GM12878 (cell line): ENCODE measurements around the gene CCL7. TPM values are rescaled to one million over a fixed set of nuclear protein-coding genes. Genes with fewer than 3 reads are reported as not detected.

Experiments used
- ATAC-seq: fragments of 200-7000 bp; cut with Tn5 transposase; 3 replicates; pipeline ENCODE4 v1.9.1; 2020; ENCODE audit warnings: mild to moderate bottlenecking, moderate library complexity
- BruUV-seq: library from RNA; stranded (reverse); fragments of 400-500 nt; replicated peaks from 2 replicates; lab custom pipeline; 2021; lab: Mats Ljungman, UMichigan
- CTCF ChIA-PET: fragments of 300-600 bp; sonication (Branson Sonifier 250); formaldehyde crosslinking; extraction: SDS; loops from one replicate; lab custom pipeline; 2021; ENCODE audit warnings: inconsistent platforms; lab: Yijun Ruan, JAX
- POLR2A ChIA-PET: fragments of 350-600 bp; formaldehyde crosslinking; extraction: SDS; loops from one replicate; lab custom pipeline; 2021; ENCODE audit warnings: inconsistent platforms; lab: Charles Lee
- RAD21 ChIA-PET: fragments of 300-600 bp; sonication (Branson Sonifier 250); formaldehyde crosslinking; loops from one replicate; lab custom pipeline; 2023; ENCODE audit warnings: antibody characterized with exemption; ENCODE audit not compliant: unreplicated experiment; lab: Charles Lee
- SMC1A ChIA-PET: fragments of 300-600 bp; sonication (Branson Sonifier 250); formaldehyde crosslinking; loops from one replicate; lab custom pipeline; 2023; ENCODE audit not compliant: unreplicated experiment, uncharacterized antibody; lab: Charles Lee
- DNase-seq: peaks from one replicate; pipeline ENCODE4 v3.0.0-alpha.2; 2011; ENCODE audit warnings: low read depth, low spot score
- FAIRE-seq: peaks from 3 replicates; lab custom pipeline; 2011; peaks lifted over from hg19 to GRCh38; lab: Jason Lieb, UNC
- H2AFZ ChIP-seq: 2 replicates; pipeline ENCODE4 v1.6.0; 2011; ENCODE audit warnings: low read depth, low read length, control low read depth; ENCODE audit not compliant: control insufficient read depth
- H3K27ac ChIP-seq: 2 replicates; pipeline ENCODE4 v1.5.1; 2011; ENCODE audit warnings: control low read depth; ENCODE audit not compliant: control insufficient read depth, insufficient read depth
- H3K27me3 ChIP-seq, 2 experiments: replicated peaks in 1 of 2; 2 replicates each; pipeline versions ENCODE4 v1.6.0 to v1.6.1; 2011; ENCODE audit warnings: low read length in 1 of 2; ENCODE audit not compliant: control insufficient read depth in 2 of 2, insufficient read depth in 2 of 2
- H3K36me3 ChIP-seq, 2 experiments: 2 replicates each; pipeline ENCODE4 v1.5.1; 2011; ENCODE audit warnings: low read length in 1 of 2; ENCODE audit not compliant: control insufficient read depth in 2 of 2, insufficient read depth in 2 of 2
- H3K4me1 ChIP-seq: 2 replicates; pipeline ENCODE4 v1.6.1; 2011; ENCODE audit warnings: mild to moderate bottlenecking, low read length, moderate library complexity, mixed read lengths; ENCODE audit not compliant: control insufficient read depth, insufficient read depth
- H3K4me2 ChIP-seq: 2 replicates; pipeline ENCODE4 v1.6.0; 2011; ENCODE audit warnings: control low read depth; ENCODE audit not compliant: control insufficient read depth, insufficient read depth
- H3K4me3 ChIP-seq: fragments of 200-600 bp; sonication (generic); 2 replicates; pipeline ENCODE4 v1.5.1; 2016
- H3K79me2 ChIP-seq: 2 replicates; pipeline ENCODE4 v1.6.0; 2011; ENCODE audit warnings: low read length; ENCODE audit not compliant: control insufficient read depth, insufficient read depth
- H3K9ac ChIP-seq: 2 replicates; pipeline ENCODE4 v1.8.0; 2011; ENCODE audit warnings: low read length, control low read depth, mixed read lengths; ENCODE audit not compliant: control insufficient read depth, insufficient read depth
- H3K9me3 ChIP-seq: replicated peaks from 3 replicates; pipeline ENCODE4 v1.5.1; 2011; ENCODE audit warnings: mild to moderate bottlenecking, low read length; ENCODE audit not compliant: control insufficient read depth, insufficient read depth
- H4K20me1 ChIP-seq: 2 replicates; pipeline ENCODE4 v1.6.0; 2011; ENCODE audit not compliant: control insufficient read depth, insufficient read depth
- ATF7 ChIP-seq: fragments of 450-650 bp; IDR thresholded peaks from 2 replicates; pipeline ENCODE4 v1.6.1; 2016; ENCODE audit warnings: low read depth, mild to moderate bottlenecking
- BHLHE40 ChIP-seq, 2 experiments: fragments of 450-650 bp in 1 of 2; IDR thresholded peaks; 2 replicates each; pipeline ENCODE4 v1.6.1; 2011 to 2017; ENCODE audit warnings: low read depth in 2 of 2, borderline replicate concordance in 1 of 2, improper control_type of control experiment in 1 of 2, low read length in 1 of 2, mild to moderate bottlenecking in 1 of 2
- CREM ChIP-seq: IDR thresholded peaks from 2 replicates; pipeline ENCODE4 v1.6.1; 2014; ENCODE audit warnings: antibody characterized with exemption, low read depth
- EGR1 ChIP-seq, 2 experiments: IDR thresholded peaks; 1 replicate in 1 of 2; 2 replicates in 1 of 2; pipeline ENCODE4 v1.6.1; 2011 to 2012; ENCODE audit warnings: low read depth in 2 of 2, low read length in 2 of 2, borderline replicate concordance in 1 of 2, mild to moderate bottlenecking in 1 of 2, moderate library complexity in 1 of 2
- EP300 ChIP-seq, 2 experiments: fragments of 150-350 bp in 1 of 2; IDR thresholded peaks; 2 replicates each; pipeline ENCODE4 v1.6.1; 2011 to 2012; ENCODE audit warnings: low read depth in 2 of 2, low read length in 2 of 2, borderline replicate concordance in 1 of 2, improper control_type of control experiment in 1 of 2, inconsistent platforms in 1 of 2; ENCODE audit not compliant: control insufficient read depth in 1 of 2
- EZH2 ChIP-seq: IDR thresholded peaks from 2 replicates; pipeline ENCODE4 v1.6.1; 2012; ENCODE audit warnings: low read depth, mild to moderate bottlenecking, control low read depth, inconsistent platforms, low read length, borderline replicate concordance; ENCODE audit not compliant: control insufficient read depth
- FOS ChIP-seq: IDR thresholded peaks from 3 replicates; pipeline ENCODE4 v1.6.1; 2011; ENCODE audit warnings: borderline replicate concordance; ENCODE audit not compliant: insufficient read length; ENCODE audit errors: extremely low read depth
- GABPA ChIP-seq: IDR thresholded peaks from 2 replicates; pipeline ENCODE4 v1.6.1; 2014; ENCODE audit warnings: antibody characterized with exemption, low read depth, mild to moderate bottlenecking, inconsistent platforms
- MEF2A ChIP-seq: IDR thresholded peaks from 2 replicates; pipeline ENCODE4 v1.6.1; 2011; ENCODE audit warnings: low read depth, mild to moderate bottlenecking, low read length, moderate library complexity; ENCODE audit not compliant: insufficient read depth
- MTA2 ChIP-seq: fragments of 450-650 bp; IDR thresholded peaks from 2 replicates; pipeline ENCODE4 v1.6.1; 2016; ENCODE audit warnings: low read depth, mild to moderate bottlenecking, moderate library complexity
- MXI1 ChIP-seq: fragments of 150-350 bp; IDR thresholded peaks from 2 replicates; pipeline ENCODE4 v1.6.1; 2011; ENCODE audit warnings: low read depth, mild to moderate bottlenecking, inconsistent platforms, low read length, improper control_type of control experiment
- MYB ChIP-seq: fragments of 150-350 bp; IDR thresholded peaks from 2 replicates; pipeline ENCODE4 v1.6.1; 2014; ENCODE audit warnings: mild to moderate bottlenecking, low read depth, low read length, borderline replicate concordance
- NRF1 ChIP-seq: conservative IDR thresholded peaks from 2 replicates; pipeline ENCODE4 v1.6.1; 2011; ENCODE audit warnings: mild to moderate bottlenecking, low read depth, low read length, improper control_type of control experiment
- PML ChIP-seq: IDR thresholded peaks from 2 replicates; pipeline ENCODE4 v1.6.1; 2012; ENCODE audit warnings: low read length, inconsistent platforms
- RFX5 ChIP-seq: IDR thresholded peaks from 2 replicates; pipeline ENCODE4 v1.6.1; 2011; ENCODE audit warnings: low read depth, low read length, improper control_type of control experiment
- TBL1XR1 ChIP-seq: IDR thresholded peaks from 2 replicates; pipeline ENCODE4 v1.6.1; 2012; ENCODE audit warnings: low read depth, low read length, improper control_type of control experiment
- TCF3 ChIP-seq: IDR thresholded peaks from 2 replicates; pipeline ENCODE4 v1.6.1; 2012; ENCODE audit warnings: low read depth, mild to moderate bottlenecking, low read length, borderline replicate concordance; ENCODE audit not compliant: insufficient read depth
- ZNF207 ChIP-seq: fragments of 450-650 bp; IDR thresholded peaks from 2 replicates; pipeline ENCODE4 v1.6.1; 2014; ENCODE audit warnings: antibody characterized with exemption, mild to moderate bottlenecking, borderline replicate concordance
- ZNF384 ChIP-seq: IDR thresholded peaks from 2 replicates; pipeline ENCODE4 v1.6.1; 2012; ENCODE audit warnings: low read depth, mild to moderate bottlenecking, low read length, improper control_type of control experiment, borderline replicate concordance
- WGBS: methylation state at CpG from one replicate; pipeline ENCODE4 v1.1.6; 2016; ENCODE audit warnings: low lambda C conversion rate; ENCODE audit not compliant: insufficient replicate concordance, insufficient coverage; ENCODE audit errors: missing lambda C conversion rate; 5-methylcytosine and 5-hydroxymethylcytosine counted together
- in situ Hi-C: fragments of 300-500 bp; cut with MboI; formaldehyde crosslinking; loops from 9 replicates; pipeline ENCODE4 v1.14.3; 2018; ENCODE audit warnings: mixed read lengths
- intact Hi-C: fragments of 100-400 bp; cut with micrococcal nuclease; formaldehyde crosslinking; loops from one replicate; pipeline ENCODE4 v1.14.2; 2022; ENCODE audit not compliant: unreplicated experiment
- polyA plus RNA-seq, 11 experiments: library from polyadenylated mRNA; depleted of rRNA in 4 of 11; unstranded in 6 of 11; stranded (reverse) in 5 of 11; fragments of >200 nt; fragmentation: Nextera tagmentation in 4 of 11; fragmentation: Illumina TruSeq in 1 of 11; extraction: Ambion mirVana in 4 of 11; extraction: Trizol in 1 of 11; gene quantifications; 1 replicate in 1 of 11; 2 replicates in 10 of 11; pipeline versions ENCODE4 v1.2.1 to v1.2.3, GENCODE V29; 2011 to 2016; ENCODE audit warnings: inconsistent platforms in 2 of 11, missing spikeins in 2 of 11, low read depth in 1 of 11
- total RNA-seq, 4 experiments: library from RNA; depleted of rRNA in 3 of 4; stranded (reverse); fragments of >200 nt in 3 of 4; fragmentation: Illumina TruSeq in 1 of 4; extraction: Trizol in 1 of 4; gene quantifications; 2 replicates each; pipeline versions ENCODE4 v1.2.1 to v1.2.3, GENCODE V29; 2013 to 2021
- TF ChIP-seq, protein P1 (sequence below): fragments of 450-650 bp; IDR thresholded peaks from 2 replicates; pipeline ENCODE4 v1.6.1; 2017; ENCODE audit warnings: mild to moderate bottlenecking, low read depth, inconsistent platforms; ENCODE audit not compliant: poor library complexity, severe bottlenecking
- TF ChIP-seq, protein P2 (sequence below): fragments of 150-350 bp; IDR thresholded peaks from 2 replicates; pipeline ENCODE4 v1.6.1; 2014; ENCODE audit warnings: mild to moderate bottlenecking, low read depth, low read length

CCL7 gene
- total and polyA plus RNA-seq, 10 of the 15 experiments (the other 5 are each of a cell fraction or from before 2014, with no cell fraction given): not detected

DNA sequence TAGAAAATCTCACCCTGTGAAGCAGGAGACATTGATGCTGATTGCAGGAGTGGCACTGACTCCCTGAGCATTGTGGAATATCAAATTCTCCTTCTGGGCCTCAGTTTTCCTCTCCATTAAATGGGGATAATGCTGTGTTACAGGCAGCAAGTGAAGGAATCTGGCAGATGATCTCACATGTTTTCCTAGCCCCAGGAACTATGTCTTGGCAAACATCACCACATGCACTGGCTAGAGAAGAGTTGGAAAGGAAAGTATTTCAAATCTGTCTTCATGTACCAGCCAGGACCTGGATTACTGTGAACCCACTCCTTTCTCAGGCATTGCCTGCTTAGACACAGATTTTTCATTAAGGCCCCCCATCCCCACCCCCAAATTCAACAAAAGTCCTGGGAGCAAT lies 35.6 kb downstream of the CCL7 start (continued):
- no peak for TF ChIP-seq CREM
- TF ChIP-seq TBL1XR1: no peak
- no peak for TF ChIP-seq ATF7
- TF ChIP-seq MXI1: no peak

DNA sequence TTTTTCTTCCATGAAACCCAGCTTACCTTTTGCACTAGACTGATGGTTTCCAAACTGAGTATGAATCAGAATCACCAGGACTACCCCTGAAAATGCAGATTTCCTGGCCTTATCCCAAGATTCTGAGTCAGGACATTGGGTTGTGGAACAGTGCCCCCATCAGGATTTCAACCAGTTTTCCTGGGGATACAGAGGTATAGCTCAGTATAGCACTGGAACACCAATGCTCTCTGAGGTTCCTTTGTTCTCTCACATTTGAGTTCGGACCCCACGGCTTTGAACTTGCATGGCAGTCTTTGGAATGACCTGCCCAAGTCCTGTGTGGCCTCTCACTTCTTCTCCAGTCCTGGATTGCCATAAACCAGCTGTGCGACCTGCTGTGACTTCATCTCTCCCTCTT lies 36.4 kb downstream of the CCL7 start:
- RAD21 ChIA-PET: no interaction called here
- WGBS: 6% methylated on average over 3 of the region's 3 CpGs
- ATAC-seq (no peak), DNase-seq (no peak), FAIRE-seq (no peak)
- no peaks in the 10 kb centered on the region for H3K36me3 ChIP-seq
- peaks cover 0 to 4% of the 10 kb centered on the region in 2 experiments; a peak in 3 of 4 replicates for H3K27me3 ChIP-seq
- no peak overlapping the region for H2AFZ ChIP-seq
- no TSS peak for BruUV-seq
- in situ Hi-C loops (no loop called here), intact Hi-C loops (no loop called here)
- H3K9ac ChIP-seq: no peak overlapping the region
- H3K4me1 ChIP-seq: no peaks in the 10 kb centered on the region
- H4K20me1 ChIP-seq: no peaks in the 10 kb centered on the region
- POLR2A ChIA-PET: no interaction called here
- H3K4me3 ChIP-seq: no peak overlapping the region
- no peaks in the 10 kb centered on the region for H3K79me2 ChIP-seq
- H3K9me3 ChIP-seq: no peaks in the 10 kb centered on the region
- CTCF ChIA-PET: interaction anchor here (1.2 to 1.6 kb wide), 3 partner anchors 14 to 106 kb away, joined by 4 to 6 read pairs (median 5); no protein-coding TSS in a partner anchor
- H3K4me2 ChIP-seq: no peak overlapping the region
- SMC1A ChIA-PET: interaction anchor here (1.2 to 1.3 kb wide), 2 partner anchors 106 to 115 kb away, joined by 3 to 4 read pairs; no protein-coding TSS in a partner anchor
- no peak overlapping the region for H3K27ac ChIP-seq
- no peak for TF ChIP-seq BHLHE40 (IDR thresholded peaks at IDR 0.05; ENCODE audit: borderline replicate concordance in 1 of 2, low read depth in 2 of 2, low read length in 1 of 2)
- no peak for TF ChIP-seq TCF3
- no peak for TF ChIP-seq RFX5
- no peak for TF ChIP-seq FOS
- no peak for TF ChIP-seq ZNF384
- no peak for TF ChIP-seq EGR1 (IDR thresholded peaks at IDR 0.05; ENCODE audit: borderline replicate concordance in 1 of 2, low read depth in 2 of 2, low read length in 2 of 2)
- no peak for TF ChIP-seq PML
- TF ChIP-seq, protein P1, sequence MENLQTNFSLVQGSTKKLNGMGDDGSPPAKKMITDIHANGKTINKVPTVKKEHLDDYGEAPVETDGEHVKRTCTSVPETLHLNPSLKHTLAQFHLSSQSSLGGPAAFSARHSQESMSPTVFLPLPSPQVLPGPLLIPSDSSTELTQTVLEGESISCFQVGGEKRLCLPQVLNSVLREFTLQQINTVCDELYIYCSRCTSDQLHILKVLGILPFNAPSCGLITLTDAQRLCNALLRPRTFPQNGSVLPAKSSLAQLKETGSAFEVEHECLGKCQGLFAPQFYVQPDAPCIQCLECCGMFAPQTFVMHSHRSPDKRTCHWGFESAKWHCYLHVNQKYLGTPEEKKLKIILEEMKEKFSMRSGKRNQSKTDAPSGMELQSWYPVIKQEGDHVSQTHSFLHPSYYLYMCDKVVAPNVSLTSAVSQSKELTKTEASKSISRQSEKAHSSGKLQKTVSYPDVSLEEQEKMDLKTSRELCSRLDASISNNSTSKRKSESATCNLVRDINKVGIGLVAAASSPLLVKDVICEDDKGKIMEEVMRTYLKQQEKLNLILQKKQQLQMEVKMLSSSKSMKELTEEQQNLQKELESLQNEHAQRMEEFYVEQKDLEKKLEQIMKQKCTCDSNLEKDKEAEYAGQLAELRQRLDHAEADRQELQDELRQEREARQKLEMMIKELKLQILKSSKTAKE: no peak
- no peak for TF ChIP-seq MYB
- TF ChIP-seq EP300 (IDR thresholded peaks at IDR 0.05; ENCODE audit: borderline replicate concordance in 1 of 2, control insufficient read depth in 1 of 2, low read depth in 2 of 2, low read length in 2 of 2): no peak
- no peak for TF ChIP-seq ZNF207
- TF ChIP-seq, protein P2, sequence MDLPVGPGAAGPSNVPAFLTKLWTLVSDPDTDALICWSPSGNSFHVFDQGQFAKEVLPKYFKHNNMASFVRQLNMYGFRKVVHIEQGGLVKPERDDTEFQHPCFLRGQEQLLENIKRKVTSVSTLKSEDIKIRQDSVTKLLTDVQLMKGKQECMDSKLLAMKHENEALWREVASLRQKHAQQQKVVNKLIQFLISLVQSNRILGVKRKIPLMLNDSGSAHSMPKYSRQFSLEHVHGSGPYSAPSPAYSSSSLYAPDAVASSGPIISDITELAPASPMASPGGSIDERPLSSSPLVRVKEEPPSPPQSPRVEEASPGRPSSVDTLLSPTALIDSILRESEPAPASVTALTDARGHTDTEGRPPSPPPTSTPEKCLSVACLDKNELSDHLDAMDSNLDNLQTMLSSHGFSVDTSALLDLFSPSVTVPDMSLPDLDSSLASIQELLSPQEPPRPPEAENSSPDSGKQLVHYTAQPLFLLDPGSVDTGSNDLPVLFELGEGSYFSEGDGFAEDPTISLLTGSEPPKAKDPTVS: no peak
- TF ChIP-seq NRF1: no peak
- TF ChIP-seq MEF2A: no peak
- TF ChIP-seq MTA2: no peak
- no peak for TF ChIP-seq GABPA
- TF ChIP-seq EZH2: no peak
